HepG2 (cell line): ENCODE measurements around the gene CRKL. TPM values are rescaled to one million over a fixed set of nuclear protein-coding genes. Genes with fewer than 3 reads are reported as not detected.

ENCODE experiments used
- CHD2 ChIP-seq: IDR thresholded peaks from 2 replicates; pipeline ENCODE4 v1.6.1; 2011; ENCODE audit warnings: low read depth, low read length, improper control_type of control experiment
- ELF4 ChIP-seq: sonication (generic); formaldehyde crosslinking; IDR thresholded peaks from 2 replicates; pipeline ENCODE4 v1.5.0; 2020; ENCODE audit warnings: missing genetic modification reagents, mild to moderate bottlenecking, moderate library complexity, borderline replicate concordance
- ESRRA ChIP-seq: sonication (generic); formaldehyde crosslinking; IDR thresholded peaks from 2 replicates; pipeline ENCODE4 v1.5.1; 2020; ENCODE audit warnings: mild to moderate bottlenecking, low read depth, missing genetic modification reagents
- FOXA3 ChIP-seq: IDR thresholded peaks from 2 replicates; pipeline ENCODE4 v1.6.1; 2016; ENCODE audit warnings: missing genetic modification reagents, missing compliant biosample characterization
- GABPA ChIP-seq, 2 experiments: IDR thresholded peaks; 2 replicates each; pipeline ENCODE4 v1.6.1; 2011 to 2016; ENCODE audit warnings: low read depth in 2 of 2, low read length in 1 of 2, missing biosample characterization in 1 of 2, missing genetic modification characterization in 1 of 2
- GPN1 ChIP-seq: sonication (generic); formaldehyde crosslinking; IDR thresholded peaks from 2 replicates; pipeline ENCODE4 v1.5.1; 2020; ENCODE audit warnings: missing genetic modification reagents, borderline replicate concordance
- JUN ChIP-seq: sonication (generic); formaldehyde crosslinking; IDR thresholded peaks from 2 replicates; pipeline ENCODE4 v1.4.0; 2020; ENCODE audit warnings: mild to moderate bottlenecking, missing genetic modification reagents
- MYC ChIP-seq: sonication (generic); formaldehyde crosslinking; IDR thresholded peaks from 2 replicates; pipeline ENCODE4 v1.9.0; 2021; ENCODE audit warnings: missing genetic modification reagents, borderline replicate concordance
- RELA ChIP-seq: sonication (generic); formaldehyde crosslinking; IDR thresholded peaks from 2 replicates; pipeline ENCODE4 v1.4.0; 2020; ENCODE audit warnings: missing genetic modification reagents
- SALL1 ChIP-seq: sonication (generic); formaldehyde crosslinking; IDR thresholded peaks from 2 replicates; pipeline ENCODE4 v1.8.0; 2022; ENCODE audit warnings: mild to moderate bottlenecking, missing genetic modification reagents
- SMAD1 ChIP-seq: sonication (generic); formaldehyde crosslinking; IDR thresholded peaks from 2 replicates; pipeline ENCODE4 v1.4.0; 2020; ENCODE audit warnings: missing genetic modification reagents, low read depth, mild to moderate bottlenecking, borderline replicate concordance
- ZKSCAN5 ChIP-seq: sonication (generic); formaldehyde crosslinking; IDR thresholded peaks from 2 replicates; pipeline ENCODE4 v1.5.1; 2020; ENCODE audit warnings: mild to moderate bottlenecking, missing genetic modification reagents
- ZMYM2 ChIP-seq: sonication (generic); formaldehyde crosslinking; IDR thresholded peaks from 2 replicates; pipeline ENCODE4 v1.8.0; 2022; ENCODE audit warnings: mild to moderate bottlenecking, missing genetic modification reagents
- ZNF17 ChIP-seq: sonication (generic); formaldehyde crosslinking; IDR thresholded peaks from 2 replicates; pipeline ENCODE4 v1.5.0; 2020; ENCODE audit warnings: mild to moderate bottlenecking, missing genetic modification reagents
- ZNF616 ChIP-seq: sonication (generic); formaldehyde crosslinking; IDR thresholded peaks from 2 replicates; pipeline ENCODE4 v1.5.0; 2020; ENCODE audit warnings: low read depth, mild to moderate bottlenecking, missing genetic modification reagents
- ZNF670 ChIP-seq: sonication (generic); formaldehyde crosslinking; IDR thresholded peaks from 2 replicates; pipeline ENCODE4 v1.8.0; 2022; ENCODE audit warnings: mild to moderate bottlenecking, missing genetic modification reagents, borderline replicate concordance
- ZNF850 ChIP-seq: sonication (generic); formaldehyde crosslinking; conservative IDR thresholded peaks from 2 replicates; pipeline ENCODE4 v1.9.0; 2021; ENCODE audit warnings: mild to moderate bottlenecking, missing genetic modification reagents
- polyA plus RNA-seq, 8 experiments: library from polyadenylated mRNA; depleted of rRNA in 3 of 8; stranded (reverse) in 7 of 8; unstranded in 1 of 8; fragments of >200 nt; fragmentation: Illumina TruSeq in 4 of 8; extraction: Trizol in 4 of 8; gene quantifications; 2 replicates each; pipeline versions ENCODE4 v1.2.1 to v1.2.3, GENCODE V29; 2011 to 2016; ENCODE audit warnings: low read depth in 4 of 8, missing spikeins in 1 of 8, mixed read lengths in 1 of 8; ENCODE audit not compliant: insufficient read depth in 1 of 8
- total RNA-seq, 5 experiments: library from RNA; depleted of rRNA; stranded (reverse); fragments of >200 nt; fragmentation: Illumina TruSeq; extraction: Trizol; gene quantifications; 2 replicates each; pipeline ENCODE4 v1.2.3, GENCODE V29; 2016; ENCODE audit warnings: low read depth in 1 of 5
- TF ChIP-seq, protein P1 (sequence below): sonication (generic); formaldehyde crosslinking; IDR thresholded peaks from 2 replicates; pipeline ENCODE4 v1.9.0; 2021; ENCODE audit warnings: mild to moderate bottlenecking, missing genetic modification reagents
- TF ChIP-seq, protein P2 (sequence below): sonication (generic); formaldehyde crosslinking; IDR thresholded peaks from 2 replicates; pipeline ENCODE4 v1.4.0; 2020; ENCODE audit warnings: missing genetic modification reagents, borderline replicate concordance

The CRKL gene
- total and polyA plus RNA-seq, 2 of the 13 experiments (the other 11 are each of a cell fraction or from before 2014, with no cell fraction given) = 37.4 to 60.6 TPM

DNA sequence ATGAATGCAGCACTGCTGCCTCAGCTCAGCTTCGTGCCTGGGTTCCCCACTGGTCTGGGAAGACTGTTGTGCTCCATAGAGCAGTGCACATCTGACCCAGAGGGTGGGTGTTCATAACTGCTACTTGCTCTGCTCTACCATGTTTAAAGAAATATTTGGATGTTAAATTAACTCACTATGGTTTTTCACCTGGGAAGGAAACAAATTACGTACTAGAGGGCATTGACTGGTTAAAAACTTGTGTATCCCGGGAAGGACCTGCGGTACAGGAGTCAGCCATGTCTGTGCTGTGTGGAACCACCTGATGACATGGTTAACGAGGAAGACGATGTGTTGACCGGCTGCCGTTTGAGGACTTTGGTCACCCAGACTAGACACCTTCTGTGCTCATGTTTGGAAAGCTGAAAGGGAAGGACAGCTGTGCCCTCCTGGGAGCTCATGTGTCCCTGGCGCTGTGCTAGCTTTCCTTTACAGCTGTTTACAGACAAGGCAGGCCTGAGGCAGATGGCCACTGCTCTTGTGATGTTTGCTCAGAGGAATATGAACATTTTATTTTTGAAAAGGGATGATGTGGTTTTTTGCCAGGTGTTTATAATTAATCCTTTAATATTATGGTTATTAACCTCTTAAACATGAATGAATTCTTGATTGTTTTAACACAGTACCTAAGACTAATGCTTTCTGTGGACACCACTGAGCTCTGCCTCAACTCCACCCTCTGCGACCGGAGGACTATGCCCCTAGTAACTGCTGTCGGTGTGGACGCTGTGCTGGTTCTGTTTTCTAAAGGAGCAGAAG lies 35.5 kb downstream of the CRKL start (continued):
- no peak for TF ChIP-seq ZNF17 (CRISPR knock-in tag)
- TF ChIP-seq SMAD1 (CRISPR knock-in tag) = peak; percentile 60; the same call in 1 of the 2 replicates
- TF ChIP-seq MYC (CRISPR knock-in tag) = peak; percentile 45; the same call in 1 of the 2 replicates
- no peak for TF ChIP-seq JUN
- no peak for TF ChIP-seq GPN1
- TF ChIP-seq, protein P1, sequence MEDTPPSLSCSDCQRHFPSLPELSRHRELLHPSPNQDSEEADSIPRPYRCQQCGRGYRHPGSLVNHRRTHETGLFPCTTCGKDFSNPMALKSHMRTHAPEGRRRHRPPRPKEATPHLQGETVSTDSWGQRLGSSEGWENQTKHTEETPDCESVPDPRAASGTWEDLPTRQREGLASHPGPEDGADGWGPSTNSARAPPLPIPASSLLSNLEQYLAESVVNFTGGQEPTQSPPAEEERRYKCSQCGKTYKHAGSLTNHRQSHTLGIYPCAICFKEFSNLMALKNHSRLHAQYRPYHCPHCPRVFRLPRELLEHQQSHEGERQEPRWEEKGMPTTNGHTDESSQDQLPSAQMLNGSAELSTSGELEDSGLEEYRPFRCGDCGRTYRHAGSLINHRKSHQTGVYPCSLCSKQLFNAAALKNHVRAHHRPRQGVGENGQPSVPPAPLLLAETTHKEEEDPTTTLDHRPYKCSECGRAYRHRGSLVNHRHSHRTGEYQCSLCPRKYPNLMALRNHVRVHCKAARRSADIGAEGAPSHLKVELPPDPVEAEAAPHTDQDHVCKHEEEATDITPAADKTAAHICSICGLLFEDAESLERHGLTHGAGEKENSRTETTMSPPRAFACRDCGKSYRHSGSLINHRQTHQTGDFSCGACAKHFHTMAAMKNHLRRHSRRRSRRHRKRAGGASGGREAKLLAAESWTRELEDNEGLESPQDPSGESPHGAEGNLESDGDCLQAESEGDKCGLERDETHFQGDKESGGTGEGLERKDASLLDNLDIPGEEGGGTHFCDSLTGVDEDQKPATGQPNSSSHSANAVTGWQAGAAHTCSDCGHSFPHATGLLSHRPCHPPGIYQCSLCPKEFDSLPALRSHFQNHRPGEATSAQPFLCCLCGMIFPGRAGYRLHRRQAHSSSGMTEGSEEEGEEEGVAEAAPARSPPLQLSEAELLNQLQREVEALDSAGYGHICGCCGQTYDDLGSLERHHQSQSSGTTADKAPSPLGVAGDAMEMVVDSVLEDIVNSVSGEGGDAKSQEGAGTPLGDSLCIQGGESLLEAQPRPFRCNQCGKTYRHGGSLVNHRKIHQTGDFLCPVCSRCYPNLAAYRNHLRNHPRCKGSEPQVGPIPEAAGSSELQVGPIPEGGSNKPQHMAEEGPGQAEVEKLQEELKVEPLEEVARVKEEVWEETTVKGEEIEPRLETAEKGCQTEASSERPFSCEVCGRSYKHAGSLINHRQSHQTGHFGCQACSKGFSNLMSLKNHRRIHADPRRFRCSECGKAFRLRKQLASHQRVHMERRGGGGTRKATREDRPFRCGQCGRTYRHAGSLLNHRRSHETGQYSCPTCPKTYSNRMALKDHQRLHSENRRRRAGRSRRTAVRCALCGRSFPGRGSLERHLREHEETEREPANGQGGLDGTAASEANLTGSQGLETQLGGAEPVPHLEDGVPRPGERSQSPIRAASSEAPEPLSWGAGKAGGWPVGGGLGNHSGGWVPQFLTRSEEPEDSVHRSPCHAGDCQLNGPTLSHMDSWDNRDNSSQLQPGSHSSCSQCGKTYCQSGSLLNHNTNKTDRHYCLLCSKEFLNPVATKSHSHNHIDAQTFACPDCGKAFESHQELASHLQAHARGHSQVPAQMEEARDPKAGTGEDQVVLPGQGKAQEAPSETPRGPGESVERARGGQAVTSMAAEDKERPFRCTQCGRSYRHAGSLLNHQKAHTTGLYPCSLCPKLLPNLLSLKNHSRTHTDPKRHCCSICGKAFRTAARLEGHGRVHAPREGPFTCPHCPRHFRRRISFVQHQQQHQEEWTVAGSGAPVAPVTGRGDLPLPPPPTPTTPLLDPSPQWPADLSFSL (CRISPR knock-in tag) = no peak
- TF ChIP-seq ZKSCAN5 (CRISPR knock-in tag) = no peak
- TF ChIP-seq ZNF850 (CRISPR knock-in tag) = no peak
- TF ChIP-seq ZNF616 (CRISPR knock-in tag) = no peak
- TF ChIP-seq FOXA3 (CRISPR knock-in tag) = peak; percentile 85
- TF ChIP-seq, protein P2, sequence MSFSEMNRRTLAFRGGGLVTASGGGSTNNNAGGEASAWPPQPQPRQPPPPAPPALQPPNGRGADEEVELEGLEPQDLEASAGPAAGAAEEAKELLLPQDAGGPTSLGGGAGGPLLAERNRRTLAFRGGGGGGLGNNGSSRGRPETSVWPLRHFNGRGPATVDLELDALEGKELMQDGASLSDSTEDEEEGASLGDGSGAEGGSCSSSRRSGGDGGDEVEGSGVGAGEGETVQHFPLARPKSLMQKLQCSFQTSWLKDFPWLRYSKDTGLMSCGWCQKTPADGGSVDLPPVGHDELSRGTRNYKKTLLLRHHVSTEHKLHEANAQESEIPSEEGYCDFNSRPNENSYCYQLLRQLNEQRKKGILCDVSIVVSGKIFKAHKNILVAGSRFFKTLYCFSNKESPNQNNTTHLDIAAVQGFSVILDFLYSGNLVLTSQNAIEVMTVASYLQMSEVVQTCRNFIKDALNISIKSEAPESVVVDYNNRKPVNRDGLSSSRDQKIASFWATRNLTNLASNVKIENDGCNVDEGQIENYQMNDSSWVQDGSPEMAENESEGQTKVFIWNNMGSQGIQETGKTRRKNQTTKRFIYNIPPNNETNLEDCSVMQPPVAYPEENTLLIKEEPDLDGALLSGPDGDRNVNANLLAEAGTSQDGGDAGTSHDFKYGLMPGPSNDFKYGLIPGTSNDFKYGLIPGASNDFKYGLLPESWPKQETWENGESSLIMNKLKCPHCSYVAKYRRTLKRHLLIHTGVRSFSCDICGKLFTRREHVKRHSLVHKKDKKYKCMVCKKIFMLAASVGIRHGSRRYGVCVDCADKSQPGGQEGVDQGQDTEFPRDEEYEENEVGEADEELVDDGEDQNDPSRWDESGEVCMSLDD (CRISPR knock-in tag) = no peak
- TF ChIP-seq ZNF670 = no peak
- no peak for TF ChIP-seq CHD2
- no peak for TF ChIP-seq ESRRA (CRISPR knock-in tag)
- TF ChIP-seq RELA = no peak
- TF ChIP-seq ZMYM2 (CRISPR knock-in tag) = no peak
- no peak for TF ChIP-seq GABPA (IDR thresholded peaks at IDR 0.05; ENCODE audit: low read depth, low read length)
- no peak for TF ChIP-seq GABPA (CRISPR knock-in tag; IDR thresholded peaks at IDR 0.05; ENCODE audit: low read depth)
- peak; percentile 88 for TF ChIP-seq SALL1
- TF ChIP-seq ELF4 (CRISPR knock-in tag) = no peak
